ENCODE measurements around the gene AAGAB. TPM values are rescaled to one million over a fixed set of nuclear protein-coding genes. Genes with fewer than 3 reads are reported as not detected.
"Not testable (repeated sequence)": the region's sequence is repeated elsewhere in the genome, so short reads cannot be mapped to it uniquely, and the experiment has no call there.

The AAGAB gene
- polyA plus RNA-seq, 1 donor from 2014 or later, result 114 TPM

DNA sequence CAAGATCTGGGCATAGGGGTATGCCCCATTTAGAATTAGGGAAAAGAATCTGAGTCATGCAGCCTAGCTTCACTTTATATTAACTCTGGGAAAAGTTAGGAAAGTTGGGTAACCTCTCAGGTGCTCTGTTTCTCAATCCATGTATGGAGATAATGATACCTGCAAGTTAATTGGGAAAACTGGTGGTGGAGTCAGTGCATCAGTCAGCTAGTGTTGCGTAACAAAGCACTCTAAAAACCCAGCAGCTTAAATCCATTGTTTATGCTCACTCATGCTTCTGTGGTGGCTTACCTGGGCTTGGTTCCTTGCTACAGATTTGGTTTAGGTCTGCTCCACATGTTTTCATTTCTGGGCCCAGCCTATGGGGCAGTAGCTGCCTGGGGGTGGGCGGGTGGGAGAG is 98.0 kb downstream of the AAGAB start:
- no peak overlapping the region for H3K4me3 ChIP-seq (ENCODE audit: low read length)
- no peaks in the 10 kb centered on the region for H3K27me3 ChIP-seq (ENCODE audit: insufficient read depth, low read depth, low read length)
- H3K36me3 ChIP-seq (ENCODE audit: insufficient read depth, low read length), result no peaks in the 10 kb centered on the region
- no peak overlapping the region for H3K4me2 ChIP-seq (ENCODE audit: low read length)
- TF ChIP-seq MXI1 (conservative IDR thresholded peaks at IDR 0.05; ENCODE audit: poor library complexity, severe bottlenecking), result no peak
- no peak for TF ChIP-seq EP300 (conservative IDR thresholded peaks at IDR 0.05; ENCODE audit: poor library complexity, severe bottlenecking)
- no peak for TF ChIP-seq POLR2AphosphoS5 (IDR thresholded peaks at IDR 0.05)
- TF ChIP-seq, protein P1, sequence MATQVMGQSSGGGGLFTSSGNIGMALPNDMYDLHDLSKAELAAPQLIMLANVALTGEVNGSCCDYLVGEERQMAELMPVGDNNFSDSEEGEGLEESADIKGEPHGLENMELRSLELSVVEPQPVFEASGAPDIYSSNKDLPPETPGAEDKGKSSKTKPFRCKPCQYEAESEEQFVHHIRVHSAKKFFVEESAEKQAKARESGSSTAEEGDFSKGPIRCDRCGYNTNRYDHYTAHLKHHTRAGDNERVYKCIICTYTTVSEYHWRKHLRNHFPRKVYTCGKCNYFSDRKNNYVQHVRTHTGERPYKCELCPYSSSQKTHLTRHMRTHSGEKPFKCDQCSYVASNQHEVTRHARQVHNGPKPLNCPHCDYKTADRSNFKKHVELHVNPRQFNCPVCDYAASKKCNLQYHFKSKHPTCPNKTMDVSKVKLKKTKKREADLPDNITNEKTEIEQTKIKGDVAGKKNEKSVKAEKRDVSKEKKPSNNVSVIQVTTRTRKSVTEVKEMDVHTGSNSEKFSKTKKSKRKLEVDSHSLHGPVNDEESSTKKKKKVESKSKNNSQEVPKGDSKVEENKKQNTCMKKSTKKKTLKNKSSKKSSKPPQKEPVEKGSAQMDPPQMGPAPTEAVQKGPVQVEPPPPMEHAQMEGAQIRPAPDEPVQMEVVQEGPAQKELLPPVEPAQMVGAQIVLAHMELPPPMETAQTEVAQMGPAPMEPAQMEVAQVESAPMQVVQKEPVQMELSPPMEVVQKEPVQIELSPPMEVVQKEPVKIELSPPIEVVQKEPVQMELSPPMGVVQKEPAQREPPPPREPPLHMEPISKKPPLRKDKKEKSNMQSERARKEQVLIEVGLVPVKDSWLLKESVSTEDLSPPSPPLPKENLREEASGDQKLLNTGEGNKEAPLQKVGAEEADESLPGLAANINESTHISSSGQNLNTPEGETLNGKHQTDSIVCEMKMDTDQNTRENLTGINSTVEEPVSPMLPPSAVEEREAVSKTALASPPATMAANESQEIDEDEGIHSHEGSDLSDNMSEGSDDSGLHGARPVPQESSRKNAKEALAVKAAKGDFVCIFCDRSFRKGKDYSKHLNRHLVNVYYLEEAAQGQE (IDR thresholded peaks at IDR 0.05; ENCODE audit: borderline replicate concordance), result no peak
- no peak for TF ChIP-seq RAD21 (conservative IDR thresholded peaks at IDR 0.05)
- no peak for TF ChIP-seq EZH2 (IDR thresholded peaks at IDR 0.05; ENCODE audit: borderline replicate concordance, insufficient read depth, low read length, poor library complexity, severe bottlenecking)
- TF ChIP-seq TAF1 (IDR thresholded peaks at IDR 0.05; ENCODE audit: low read depth), result no peak
- no peak for TF ChIP-seq SMC3 (conservative IDR thresholded peaks at IDR 0.05; ENCODE audit: poor library complexity)
- TF ChIP-seq, protein P2, sequence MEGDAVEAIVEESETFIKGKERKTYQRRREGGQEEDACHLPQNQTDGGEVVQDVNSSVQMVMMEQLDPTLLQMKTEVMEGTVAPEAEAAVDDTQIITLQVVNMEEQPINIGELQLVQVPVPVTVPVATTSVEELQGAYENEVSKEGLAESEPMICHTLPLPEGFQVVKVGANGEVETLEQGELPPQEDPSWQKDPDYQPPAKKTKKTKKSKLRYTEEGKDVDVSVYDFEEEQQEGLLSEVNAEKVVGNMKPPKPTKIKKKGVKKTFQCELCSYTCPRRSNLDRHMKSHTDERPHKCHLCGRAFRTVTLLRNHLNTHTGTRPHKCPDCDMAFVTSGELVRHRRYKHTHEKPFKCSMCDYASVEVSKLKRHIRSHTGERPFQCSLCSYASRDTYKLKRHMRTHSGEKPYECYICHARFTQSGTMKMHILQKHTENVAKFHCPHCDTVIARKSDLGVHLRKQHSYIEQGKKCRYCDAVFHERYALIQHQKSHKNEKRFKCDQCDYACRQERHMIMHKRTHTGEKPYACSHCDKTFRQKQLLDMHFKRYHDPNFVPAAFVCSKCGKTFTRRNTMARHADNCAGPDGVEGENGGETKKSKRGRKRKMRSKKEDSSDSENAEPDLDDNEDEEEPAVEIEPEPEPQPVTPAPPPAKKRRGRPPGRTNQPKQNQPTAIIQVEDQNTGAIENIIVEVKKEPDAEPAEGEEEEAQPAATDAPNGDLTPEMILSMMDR (IDR thresholded peaks at IDR 0.05; ENCODE audit: poor library complexity, severe bottlenecking), result no peak
- H4K20me1 ChIP-seq (ENCODE audit: insufficient read depth), result no peaks in the 10 kb centered on the region
- H3K9ac ChIP-seq (ENCODE audit: low read length), result no peak overlapping the region
- no peak overlapping the region for H3K27ac ChIP-seq (ENCODE audit: low read length)
- H3K79me2 ChIP-seq (replicated peaks; ENCODE audit: insufficient read depth, low read length), result no peaks in the 10 kb centered on the region
- H3K9me3 ChIP-seq (ENCODE audit: low read length), result no peaks in the 10 kb centered on the region
- no peaks in the 10 kb centered on the region for H3K9me2 ChIP-seq (ENCODE audit: insufficient read depth, low read length)
- H2AFZ ChIP-seq (ENCODE audit: low read depth, low read length), result no peak overlapping the region
- H3F3A ChIP-seq (ENCODE audit: insufficient read depth, low read length, poor library complexity, severe bottlenecking), result no peaks in the 10 kb centered on the region

- H3K79me2 ChIP-seq (replicated peaks; ENCODE audit: insufficient read depth, low read length), result no peaks in the 10 kb centered on the region
- H2AFZ ChIP-seq (ENCODE audit: low read depth, low read length), result no peak overlapping the region
- no peak overlapping the region for H3K27ac ChIP-seq (ENCODE audit: low read length)
- H3K36me3 ChIP-seq (ENCODE audit: insufficient read depth, low read length), result no peaks in the 10 kb centered on the region
- no peaks in the 10 kb centered on the region for H3K9me2 ChIP-seq (ENCODE audit: insufficient read depth, low read length)
- TF ChIP-seq, protein P1 (IDR thresholded peaks at IDR 0.05; ENCODE audit: borderline replicate concordance), result no peak
- no peak for TF ChIP-seq EP300 (conservative IDR thresholded peaks at IDR 0.05; ENCODE audit: poor library complexity, severe bottlenecking)
- no peaks in the 10 kb centered on the region for H3F3A ChIP-seq (ENCODE audit: insufficient read depth, low read length, poor library complexity, severe bottlenecking)
- no peaks in the 10 kb centered on the region for H4K20me1 ChIP-seq (ENCODE audit: insufficient read depth)
- H3K4me3 ChIP-seq (ENCODE audit: low read length), result no peak overlapping the region
- H3K9ac ChIP-seq (ENCODE audit: low read length), result no peak overlapping the region
- no peaks in the 10 kb centered on the region for H3K27me3 ChIP-seq (ENCODE audit: insufficient read depth, low read depth, low read length)
- no peak overlapping the region for H3K4me2 ChIP-seq (ENCODE audit: low read length)
- H3K9me3 ChIP-seq (ENCODE audit: low read length), result no peaks in the 10 kb centered on the region
These were observed 100.2 kb downstream of the AAGAB start for GRCh38 chr15:67154249-67154648.

DNA sequence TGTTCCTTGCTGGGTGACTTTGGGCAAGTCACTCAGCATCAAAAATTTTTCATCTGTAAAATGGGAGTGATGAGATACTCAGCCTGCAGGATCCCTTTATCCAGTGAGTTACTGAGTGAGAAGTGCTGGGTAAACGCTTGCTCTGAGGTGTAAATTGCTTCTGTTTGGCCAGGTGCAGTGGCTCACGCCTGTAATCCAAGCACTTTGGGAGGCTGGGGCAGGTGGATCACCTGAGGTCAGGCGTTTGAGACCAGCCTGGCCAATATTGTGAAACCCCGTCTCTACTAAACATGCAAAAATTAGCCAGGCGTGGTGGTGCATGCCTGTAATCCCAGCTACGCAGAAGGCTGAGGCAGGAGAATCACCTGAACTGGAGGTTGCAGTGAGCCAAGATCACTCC is 101.4 kb downstream of the AAGAB start:
- H4K20me1 ChIP-seq (ENCODE audit: insufficient read depth); H3K79me2 ChIP-seq (replicated peaks; ENCODE audit: insufficient read depth, low read length); H3K9ac ChIP-seq (ENCODE audit: low read length); H3K27me3 ChIP-seq (ENCODE audit: insufficient read depth, low read depth, low read length); H3F3A ChIP-seq (ENCODE audit: insufficient read depth, low read length, poor library complexity, severe bottlenecking); H3K4me3 ChIP-seq (ENCODE audit: low read length); H3K9me2 ChIP-seq (ENCODE audit: insufficient read depth, low read length); H3K36me3 ChIP-seq (ENCODE audit: insufficient read depth, low read length); H3K4me2 ChIP-seq (ENCODE audit: low read length); H3K9me3 ChIP-seq (ENCODE audit: low read length); H3K27ac ChIP-seq (ENCODE audit: low read length); H2AFZ ChIP-seq (ENCODE audit: low read depth, low read length): not testable (repeated sequence)

All from neural cell (in vitro differentiated cells).